Measurements from ENCODE around the gene ANO4. TPM values are rescaled to one million over a fixed set of nuclear protein-coding genes. Genes with fewer than 3 reads are reported as not detected.
"Not testable (repeated sequence)": the region's sequence is repeated elsewhere in the genome, so short reads cannot be mapped to it uniquely, and the experiment has no call there.

Gene ANO4
- total and polyA plus RNA-seq, 2 experiments from 2014 or later = 0.33 to 0.92 TPM

DNA sequence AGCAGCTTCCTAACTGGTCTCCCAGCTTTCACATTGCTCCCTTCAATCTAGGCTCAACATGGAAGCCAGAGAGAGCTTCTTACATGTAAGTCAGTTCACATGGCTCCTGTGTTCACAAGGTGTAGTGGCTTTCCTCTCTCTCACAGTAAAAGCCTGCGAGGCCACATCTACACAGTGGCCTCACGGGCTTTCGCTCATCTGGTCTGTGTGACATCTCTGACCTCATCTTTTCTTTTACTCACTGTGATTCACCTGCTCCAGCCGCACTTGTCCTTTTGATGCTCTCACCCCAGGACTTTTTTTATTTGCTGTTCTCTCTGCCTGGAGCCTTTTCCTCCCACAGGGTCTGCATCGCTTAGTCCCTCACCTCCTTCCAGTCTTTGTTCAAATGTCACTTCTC is 293.3 kb downstream of the ANO4 start:
- no peak overlapping the region for H3K4me3 ChIP-seq
- H3K27me3 ChIP-seq = no peaks in the 10 kb centered on the region
- no peaks in the 10 kb centered on the region for H3K9me3 ChIP-seq (ENCODE audit: low read depth)
- DNase-seq (ENCODE audit: low read depth in 1 of 2, low spot score in 1 of 2) = no peak
- H3K4me1 ChIP-seq (ENCODE audit: low read depth) = no peaks in the 10 kb centered on the region
- no peaks in the 10 kb centered on the region for H3K36me3 ChIP-seq
- TF ChIP-seq, protein P1, sequence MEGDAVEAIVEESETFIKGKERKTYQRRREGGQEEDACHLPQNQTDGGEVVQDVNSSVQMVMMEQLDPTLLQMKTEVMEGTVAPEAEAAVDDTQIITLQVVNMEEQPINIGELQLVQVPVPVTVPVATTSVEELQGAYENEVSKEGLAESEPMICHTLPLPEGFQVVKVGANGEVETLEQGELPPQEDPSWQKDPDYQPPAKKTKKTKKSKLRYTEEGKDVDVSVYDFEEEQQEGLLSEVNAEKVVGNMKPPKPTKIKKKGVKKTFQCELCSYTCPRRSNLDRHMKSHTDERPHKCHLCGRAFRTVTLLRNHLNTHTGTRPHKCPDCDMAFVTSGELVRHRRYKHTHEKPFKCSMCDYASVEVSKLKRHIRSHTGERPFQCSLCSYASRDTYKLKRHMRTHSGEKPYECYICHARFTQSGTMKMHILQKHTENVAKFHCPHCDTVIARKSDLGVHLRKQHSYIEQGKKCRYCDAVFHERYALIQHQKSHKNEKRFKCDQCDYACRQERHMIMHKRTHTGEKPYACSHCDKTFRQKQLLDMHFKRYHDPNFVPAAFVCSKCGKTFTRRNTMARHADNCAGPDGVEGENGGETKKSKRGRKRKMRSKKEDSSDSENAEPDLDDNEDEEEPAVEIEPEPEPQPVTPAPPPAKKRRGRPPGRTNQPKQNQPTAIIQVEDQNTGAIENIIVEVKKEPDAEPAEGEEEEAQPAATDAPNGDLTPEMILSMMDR (IDR thresholded peaks at IDR 0.05; ENCODE audit: low read depth, low read length) = no peak
- no peak overlapping the region for H3K27ac ChIP-seq

DNA sequence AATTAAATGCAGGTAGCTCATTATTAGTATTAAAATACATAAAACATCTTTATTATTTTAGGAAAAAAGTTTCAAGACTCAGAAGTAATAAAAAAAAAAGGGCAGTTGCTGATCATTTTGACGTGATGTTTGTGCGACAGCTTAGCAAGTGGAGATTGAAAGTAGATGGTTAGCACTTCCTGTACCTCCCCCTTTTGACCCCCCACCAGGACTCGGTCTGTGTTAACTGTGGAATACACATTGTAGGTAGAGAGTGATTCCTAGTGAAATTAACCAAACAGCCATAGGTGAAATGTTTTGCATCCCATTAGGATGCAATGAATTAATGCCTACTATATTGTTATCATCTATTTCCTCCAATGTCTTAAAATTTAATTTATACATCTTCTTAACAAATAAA is 294.7 kb downstream of the ANO4 start:
- no peak overlapping the region for H3K27ac ChIP-seq
- H3K36me3 ChIP-seq = no peaks in the 10 kb centered on the region
- H3K27me3 ChIP-seq = no peaks in the 10 kb centered on the region
- no peak for DNase-seq (ENCODE audit: low read depth in 1 of 2, low spot score in 1 of 2)
- TF ChIP-seq, protein P1 (IDR thresholded peaks at IDR 0.05; ENCODE audit: low read depth, low read length) = no peak
- H3K9me3 ChIP-seq (ENCODE audit: low read depth) = no peaks in the 10 kb centered on the region
- H3K4me1 ChIP-seq (ENCODE audit: low read depth) = no peaks in the 10 kb centered on the region
- no peak overlapping the region for H3K4me3 ChIP-seq

DNA sequence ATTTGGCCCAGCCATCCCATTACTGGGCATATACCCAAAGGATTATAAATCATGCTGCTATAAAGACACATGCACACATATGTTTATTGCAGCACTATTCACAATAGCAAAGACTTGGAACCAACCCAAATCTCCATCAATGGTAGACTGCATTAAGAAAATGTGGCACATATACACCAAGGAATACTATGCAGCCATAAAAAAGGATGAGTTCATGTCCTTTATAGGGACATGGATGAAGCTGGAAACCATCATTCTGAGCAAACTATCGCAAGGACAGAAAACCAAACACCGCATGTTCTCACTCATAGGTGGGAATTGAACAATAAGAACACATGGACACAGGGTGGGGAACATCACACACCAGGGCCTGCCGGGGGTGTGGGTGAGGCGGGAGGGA is 295.6 kb downstream of the ANO4 start:
- not testable (repeated sequence) for H3K27ac ChIP-seq; H3K9me3 ChIP-seq (ENCODE audit: low read depth); H3K4me3 ChIP-seq; H3K36me3 ChIP-seq; H3K4me1 ChIP-seq (ENCODE audit: low read depth); DNase-seq (ENCODE audit: low read depth in 1 of 2, low spot score in 1 of 2); H3K27me3 ChIP-seq

DNA sequence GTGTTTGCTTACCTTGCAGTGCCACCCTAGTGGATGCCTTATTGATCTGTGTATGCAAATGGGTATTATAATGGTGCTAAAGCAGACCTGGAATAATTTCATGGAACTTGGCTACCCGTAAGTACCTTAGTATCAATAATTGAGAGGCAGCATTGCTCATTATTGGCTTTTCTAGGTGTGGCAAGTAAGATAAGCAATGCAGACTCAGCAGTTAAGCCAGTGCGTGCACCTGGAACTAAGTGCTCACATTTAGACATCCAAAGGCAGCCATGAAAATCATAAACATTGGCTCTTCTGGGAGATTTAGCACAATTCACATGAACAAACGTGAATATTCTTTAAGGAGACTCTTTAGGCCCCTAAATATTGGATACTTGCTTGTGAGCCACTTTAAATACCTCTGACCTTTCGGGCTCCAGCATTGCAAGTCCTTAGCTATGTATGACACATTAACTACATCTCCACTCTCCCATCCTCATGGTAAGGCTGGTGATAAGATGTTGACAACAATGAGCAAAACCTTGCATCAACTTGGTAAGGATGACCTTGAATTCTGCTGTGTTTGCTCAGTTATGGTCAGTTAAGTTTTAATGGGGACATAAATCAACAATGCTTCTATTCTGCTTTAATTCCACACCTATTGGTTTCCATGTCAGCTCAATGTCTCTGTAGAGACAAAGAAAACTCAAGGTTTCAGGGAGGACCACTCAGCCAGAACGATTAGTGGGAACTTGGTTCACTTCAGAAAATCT is 303.4 kb downstream of the ANO4 start:
- H3K36me3 ChIP-seq = no peaks in the 10 kb centered on the region
- TF ChIP-seq, protein P1 (IDR thresholded peaks at IDR 0.05; ENCODE audit: low read depth, low read length) = no peak
- H3K4me1 ChIP-seq (ENCODE audit: low read depth) = no peaks in the 10 kb centered on the region
- H3K9me3 ChIP-seq (ENCODE audit: low read depth) = no peaks in the 10 kb centered on the region
- no peak for DNase-seq (ENCODE audit: low read depth in 1 of 2, low spot score in 1 of 2)
- no peaks in the 10 kb centered on the region for H3K27me3 ChIP-seq
- H3K27ac ChIP-seq = no peak overlapping the region
- H3K4me3 ChIP-seq = no peak overlapping the region

DNA sequence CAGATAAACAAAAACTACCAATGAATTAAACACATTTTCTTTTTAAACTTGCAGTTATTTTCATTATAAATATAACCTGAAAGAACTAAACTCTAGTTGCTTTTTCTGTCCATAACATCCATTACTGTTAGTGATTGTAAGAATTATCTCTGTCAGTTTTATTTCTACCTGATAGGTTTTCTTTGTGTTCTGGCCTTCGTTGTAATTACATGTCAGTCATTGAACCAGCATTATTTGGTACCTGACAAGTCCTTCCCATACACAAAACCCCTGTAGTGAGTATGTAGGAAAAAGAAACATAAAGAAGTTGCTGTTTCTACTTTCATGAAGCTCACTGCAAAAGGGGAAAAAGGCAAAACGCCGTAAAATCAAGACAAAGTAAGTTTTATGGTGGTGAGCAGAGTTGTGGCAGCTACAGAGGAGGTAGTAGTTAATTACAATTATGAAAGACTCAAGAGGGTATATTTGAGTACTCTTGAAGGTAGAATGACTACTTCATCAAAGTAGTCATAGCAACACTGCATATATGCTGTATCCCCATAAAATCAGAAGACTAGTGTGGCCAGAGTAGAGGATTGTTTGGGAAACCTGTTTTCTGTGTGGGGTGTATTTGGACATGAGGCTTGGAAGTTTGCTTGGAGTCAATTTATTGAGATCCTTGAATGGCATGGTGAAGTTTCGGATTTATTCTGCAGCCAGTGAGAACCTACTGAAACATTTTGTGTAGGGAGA is 312.6 kb downstream of the ANO4 start:
- Histone ChIP-seq H3K4me3 (no peak overlapping the region), H3K36me3 (no peaks in the 10 kb centered on the region), H3K9me3 (ENCODE audit: low read depth) (no peaks in the 10 kb centered on the region), H3K27ac (no peak overlapping the region), H3K4me1 (ENCODE audit: low read depth) (no peaks in the 10 kb centered on the region), H3K27me3 (no peaks in the 10 kb centered on the region)
- TF ChIP-seq, protein P1 (IDR thresholded peaks at IDR 0.05; ENCODE audit: low read depth, low read length) = no peak
- DNase-seq (ENCODE audit: low read depth in 1 of 2, low spot score in 1 of 2) = no peak

DNA sequence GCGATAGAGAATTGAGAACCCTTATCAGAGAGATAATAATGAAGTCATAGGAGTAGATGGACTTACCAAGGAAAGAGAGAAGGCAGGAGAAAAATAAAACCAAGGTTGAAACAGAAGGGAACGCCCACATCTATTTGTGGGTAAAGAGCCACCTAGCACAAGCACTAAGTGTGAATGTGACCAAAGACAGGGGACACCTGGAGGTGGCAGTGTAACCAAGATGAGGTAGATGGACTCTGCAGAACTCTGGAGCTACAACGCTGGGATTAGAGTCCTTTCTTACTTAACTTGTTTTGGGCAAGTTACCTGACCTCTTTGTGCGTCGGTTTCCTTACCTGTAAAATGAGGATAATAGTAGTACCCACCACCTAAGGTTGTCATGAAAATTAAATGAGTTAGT is 313.6 kb downstream of the ANO4 start:
- H3K9me3 ChIP-seq (ENCODE audit: low read depth) = no peaks in the 10 kb centered on the region
- no peaks in the 10 kb centered on the region for H3K4me1 ChIP-seq (ENCODE audit: low read depth)
- H3K27ac ChIP-seq = no peak overlapping the region
- H3K27me3 ChIP-seq = no peaks in the 10 kb centered on the region
- DNase-seq (ENCODE audit: low read depth in 1 of 2, low spot score in 1 of 2) = no peak
- H3K4me3 ChIP-seq = no peak overlapping the region
- TF ChIP-seq, protein P1 (IDR thresholded peaks at IDR 0.05; ENCODE audit: low read depth, low read length) = no peak
- H3K36me3 ChIP-seq = no peaks in the 10 kb centered on the region

Data from cardiac muscle cell (in vitro differentiated cells and primary cell).